Mesenchymal stem cell (in vitro differentiated cells and primary cell): Measurements from ENCODE around the gene PFKM.

ENCODE experiments used
- DNase-seq: peaks from one replicate; pipeline ENCODE4 v3.0.0-alpha.2; 2013
- H2AFZ ChIP-seq: one replicate; pipeline ENCODE4 v1.6.1; 2013; ENCODE audit warnings: low read depth, mild to moderate bottlenecking, control low read depth, inconsistent platforms, low read length, moderate library complexity
- H2AK5ac ChIP-seq: 2 replicates; pipeline ENCODE4 v1.6.1; 2013; ENCODE audit warnings: low read length, moderate library complexity, mild to moderate bottlenecking, inconsistent platforms; ENCODE audit not compliant: severe bottlenecking
- H2BK120ac ChIP-seq: one replicate; pipeline ENCODE4 v1.6.1; 2013; ENCODE audit warnings: low read depth, mild to moderate bottlenecking, inconsistent platforms, low read length, moderate library complexity
- H2BK12ac ChIP-seq, 2 experiments: one replicate each; pipeline ENCODE4 v1.6.1; 2013; ENCODE audit warnings: inconsistent platforms in 2 of 2, low read length in 2 of 2, mild to moderate bottlenecking in 2 of 2, moderate library complexity in 2 of 2, control low read depth in 1 of 2
- H2BK15ac ChIP-seq: one replicate; pipeline ENCODE4 v1.6.1; 2013; ENCODE audit warnings: mild to moderate bottlenecking, low read depth, inconsistent platforms; ENCODE audit not compliant: poor library complexity, severe bottlenecking
- H2BK5ac ChIP-seq: 2 replicates; pipeline ENCODE4 v1.6.1; 2013; ENCODE audit warnings: low read depth, mild to moderate bottlenecking, low read length, control low read depth, inconsistent platforms; ENCODE audit not compliant: poor library complexity, severe bottlenecking
- H3K14ac ChIP-seq, 2 experiments: one replicate each; pipeline ENCODE4 v1.6.1; 2013; ENCODE audit warnings: inconsistent platforms in 2 of 2, low read length in 2 of 2, control low read depth in 1 of 2, mild to moderate bottlenecking in 1 of 2, moderate library complexity in 1 of 2
- H3K18ac ChIP-seq, 2 experiments: one replicate each; pipeline ENCODE4 v1.6.1; 2013; ENCODE audit warnings: inconsistent platforms in 2 of 2, low read length in 2 of 2, control low read depth in 1 of 2, low read depth in 1 of 2, mild to moderate bottlenecking in 1 of 2
- H3K23ac ChIP-seq, 2 experiments: one replicate each; pipeline ENCODE4 v1.6.1; 2013; ENCODE audit warnings: inconsistent platforms in 2 of 2, low read length in 2 of 2, mild to moderate bottlenecking in 2 of 2, moderate library complexity in 2 of 2, control low read depth in 1 of 2
- H3K27ac ChIP-seq: 2 replicates; pipeline ENCODE4 v1.5.1; 2013; ENCODE audit warnings: mild to moderate bottlenecking, moderate library complexity, low read length, control low read depth, inconsistent platforms; ENCODE audit not compliant: poor library complexity, severe bottlenecking
- H3K27me3 ChIP-seq, 2 experiments: 2 replicates each; pipeline versions ENCODE4 v1.6.1 to v1.7.0; 2013; ENCODE audit warnings: low read length in 2 of 2, mild to moderate bottlenecking in 2 of 2, moderate library complexity in 2 of 2, control low read depth in 1 of 2, inconsistent platforms in 1 of 2; ENCODE audit not compliant: control insufficient read depth in 1 of 2, insufficient read depth in 1 of 2
- H3K36me3 ChIP-seq, 2 experiments: 2 replicates each; pipeline versions ENCODE4 v1.6.1 to v1.7.0; 2013; ENCODE audit warnings: low read length in 2 of 2, control low read depth in 1 of 2, inconsistent platforms in 1 of 2, low read depth in 1 of 2, mild to moderate bottlenecking in 1 of 2; ENCODE audit not compliant: insufficient read depth in 2 of 2, control insufficient read depth in 1 of 2
- H3K4ac ChIP-seq, 2 experiments: one replicate each; pipeline ENCODE4 v1.6.1; 2013; ENCODE audit warnings: inconsistent platforms in 2 of 2, low read length in 2 of 2, mild to moderate bottlenecking in 2 of 2, moderate library complexity in 2 of 2, control low read depth in 1 of 2, low read depth in 1 of 2
- H3K4me1 ChIP-seq: 2 replicates; pipeline ENCODE4 v1.6.1; 2013; ENCODE audit warnings: low read depth, low read length, control low read depth; ENCODE audit not compliant: control insufficient read depth, insufficient read depth
- H3K4me2 ChIP-seq: 2 replicates; pipeline ENCODE4 v1.6.1; 2013; ENCODE audit warnings: low read length, mild to moderate bottlenecking, inconsistent platforms; ENCODE audit not compliant: poor library complexity, severe bottlenecking
- H3K4me3 ChIP-seq, 2 experiments: 2 replicates each; pipeline versions ENCODE4 v1.5.1 to v1.7.0; 2013; ENCODE audit warnings: low read length in 2 of 2, mild to moderate bottlenecking in 2 of 2, control low read depth in 1 of 2, low read depth in 1 of 2; ENCODE audit not compliant: insufficient read depth in 1 of 2
- H3K79me1 ChIP-seq: replicated peaks from 2 replicates; pipeline ENCODE4 v1.6.1; 2013; ENCODE audit warnings: mild to moderate bottlenecking, control low read depth, low read length, inconsistent platforms; ENCODE audit not compliant: poor library complexity, severe bottlenecking
- H3K9ac ChIP-seq: 2 replicates; pipeline ENCODE4 v1.7.0; 2013; ENCODE audit warnings: mild to moderate bottlenecking, low read length, moderate library complexity
- H3K9me3 ChIP-seq: 2 replicates; pipeline ENCODE4 v1.7.0; 2013; ENCODE audit warnings: mild to moderate bottlenecking, low read length; ENCODE audit not compliant: control insufficient read depth
- H4K8ac ChIP-seq: one replicate; pipeline ENCODE4 v1.6.1; 2013; ENCODE audit warnings: inconsistent platforms, mild to moderate bottlenecking, low read length, moderate library complexity
- H4K91ac ChIP-seq: one replicate; pipeline ENCODE4 v1.6.1; 2013; ENCODE audit warnings: mild to moderate bottlenecking, low read length, inconsistent platforms
- WGBS: methylation state at CpG from one replicate; pipeline ENCODE4 v1.1.7; 2013; ENCODE audit warnings: mixed read lengths; 5-methylcytosine and 5-hydroxymethylcytosine counted together

The PFKM gene

DNA sequence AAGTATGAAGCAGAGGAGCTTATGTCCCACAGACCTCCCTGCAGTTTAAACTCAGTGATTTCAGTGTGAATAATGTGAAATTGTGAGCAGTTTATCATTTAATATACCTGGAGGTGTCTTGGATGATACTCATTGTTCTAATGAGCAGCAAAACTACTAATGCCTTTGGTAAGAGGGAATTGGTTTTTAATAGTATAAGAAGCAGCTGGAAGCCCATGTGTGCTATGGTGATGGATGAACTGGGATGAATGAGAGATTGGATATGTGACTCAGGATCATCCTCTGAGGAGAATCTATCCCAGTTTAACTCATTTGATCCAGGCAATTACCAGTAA is 57.2 kb downstream of the PFKM start:
- DNase-seq, result no peak
- no peak overlapping the region for H3K27ac ChIP-seq
- H3K79me1 ChIP-seq, result no peaks in the 10 kb centered on the region
- no peak overlapping the region for H3K14ac ChIP-seq
- H2BK12ac ChIP-seq, result no peak overlapping the region
- no peak overlapping the region for H3K4me3 ChIP-seq
- no peak overlapping the region for H2BK120ac ChIP-seq
- no peak overlapping the region for H3K9ac ChIP-seq
- no peak overlapping the region for H3K4ac ChIP-seq
- H3K23ac ChIP-seq, result no peak overlapping the region
- H4K91ac ChIP-seq, result no peak overlapping the region
- peaks cover 46 to 49% of the 10 kb centered on the region in 2 experiments for H3K27me3 ChIP-seq
- no peak overlapping the region for H3K4me2 ChIP-seq
- no peak overlapping the region for H2AK5ac ChIP-seq
- no peak overlapping the region for H2BK15ac ChIP-seq
- no peak overlapping the region for H2AFZ ChIP-seq
- no peak overlapping the region for H3K18ac ChIP-seq
- H3K9me3 ChIP-seq, result no peaks in the 10 kb centered on the region
- no peak overlapping the region for H4K8ac ChIP-seq
- no peaks in the 10 kb centered on the region for H3K4me1 ChIP-seq
- no peak overlapping the region for H2BK5ac ChIP-seq
- no peaks in the 10 kb centered on the region for H3K36me3 ChIP-seq

DNA sequence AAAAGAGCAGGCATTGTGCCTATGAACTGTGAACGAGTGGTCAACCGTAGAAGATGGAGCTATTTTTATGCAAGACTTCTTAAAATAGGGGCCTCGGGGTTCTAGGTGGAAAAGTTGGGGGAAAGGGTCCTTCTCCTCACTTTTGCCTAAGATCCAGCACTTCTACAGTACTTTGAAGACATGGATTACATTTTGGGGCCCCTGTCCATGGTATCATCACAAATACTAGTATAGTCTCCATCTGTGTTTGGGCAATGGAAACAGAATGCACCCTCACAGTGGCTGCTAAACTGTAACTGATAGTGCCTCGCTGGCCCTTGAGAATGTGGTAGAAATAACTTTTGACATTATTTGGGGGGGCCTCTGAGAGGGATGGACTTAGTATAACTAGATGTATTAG is 58.8 kb downstream of the PFKM start:
- Histone ChIP-seq H4K8ac (no peak overlapping the region), H3K27ac (no peak overlapping the region), H3K14ac (no peak overlapping the region), H3K4ac (no peak overlapping the region), H3K36me3 (no peaks in the 10 kb centered on the region), H2AFZ (no peak overlapping the region), H3K4me2 (no peak overlapping the region), H3K23ac (no peak overlapping the region), H2BK12ac (no peak overlapping the region), H3K9me3 (no peaks in the 10 kb centered on the region), H3K18ac (no peak overlapping the region), H2BK15ac (no peak overlapping the region), H3K4me1 (peaks cover under 1% of the 10 kb centered on the region), H3K27me3 (peaks cover 52 to 62% of the 10 kb centered on the region in 2 experiments), H2AK5ac (no peak overlapping the region), H3K79me1 (no peaks in the 10 kb centered on the region), H3K4me3 (no peak overlapping the region), H3K9ac (no peak overlapping the region), H4K91ac (no peak overlapping the region), H2BK5ac (no peak overlapping the region), H2BK120ac (no peak overlapping the region)
- WGBS, result 58% methylated on average over 4 of the region's 4 CpGs
- no peak for DNase-seq

DNA sequence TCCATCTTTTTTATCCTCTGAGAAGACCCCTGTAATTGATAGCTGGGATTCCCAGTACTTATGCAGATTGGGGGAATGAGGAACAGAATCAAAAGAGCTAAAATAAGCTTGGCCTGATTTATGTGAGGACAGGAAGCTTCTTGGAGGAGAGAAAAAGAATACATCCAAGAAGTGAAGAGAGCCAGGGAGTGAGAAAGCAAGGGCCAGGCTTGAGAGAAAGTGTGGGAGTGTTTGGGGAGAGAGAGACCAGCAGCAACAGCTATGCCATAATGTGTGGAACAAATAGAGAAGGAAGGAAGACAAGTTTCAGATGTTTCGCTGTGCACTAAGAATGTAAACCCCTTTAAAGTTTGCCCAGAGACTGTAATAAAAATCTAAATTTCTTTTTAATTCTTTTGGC is 60.3 kb downstream of the PFKM start:
- Histone ChIP-seq H3K4me2 (no peak overlapping the region), H3K23ac (no peak overlapping the region), H4K8ac (no peak overlapping the region), H2AFZ (no peak overlapping the region), H3K4me3 (no peak overlapping the region), H3K4ac (no peak overlapping the region), H3K9me3 (no peaks in the 10 kb centered on the region), H2BK5ac (no peak overlapping the region), H3K18ac (no peak overlapping the region), H3K4me1 (peaks cover 12% of the 10 kb centered on the region), H3K27me3 (peaks cover 62 to 72% of the 10 kb centered on the region in 2 experiments), H3K27ac (no peak overlapping the region), H2BK15ac (no peak overlapping the region), H4K91ac (no peak overlapping the region), H3K14ac (no peak overlapping the region), H2BK120ac (no peak overlapping the region), H3K9ac (no peak overlapping the region), H3K79me1 (no peaks in the 10 kb centered on the region), H3K36me3 (no peaks in the 10 kb centered on the region), H2AK5ac (no peak overlapping the region), H2BK12ac (no peak overlapping the region)
- 100% methylated on average over 1 of the region's 1 CpG for WGBS
- DNase-seq, result no peak

DNA sequence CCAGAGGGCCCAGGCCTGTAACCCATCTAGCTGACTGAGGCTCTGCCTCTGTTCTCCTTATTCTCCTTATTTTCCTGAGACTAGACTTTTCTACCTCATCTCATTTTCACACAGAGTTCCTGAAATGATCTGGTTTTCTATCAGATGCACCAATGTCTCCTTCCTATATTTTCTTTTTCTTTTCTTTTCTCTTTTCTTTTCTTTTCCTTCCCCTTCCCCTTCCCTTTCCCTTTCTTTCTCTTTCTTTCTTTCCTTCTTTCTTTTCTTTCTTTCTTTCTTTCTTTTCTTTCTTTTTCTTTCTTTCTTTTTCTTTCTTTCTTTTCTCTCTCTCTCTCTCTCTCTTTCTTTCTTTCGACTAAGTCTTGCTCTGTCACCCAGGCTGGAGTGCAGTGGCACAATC is 61.3 kb downstream of the PFKM start:
- H3K79me1 ChIP-seq, result no peaks in the 10 kb centered on the region
- WGBS, result 85% methylated on average over 1 of the region's 1 CpG

More for the DNA sequence above, 61.3 kb downstream of the PFKM start:
- H2BK120ac ChIP-seq, result no peak overlapping the region
- H4K8ac ChIP-seq, result no peak overlapping the region
- no peak overlapping the region for H3K18ac ChIP-seq
- no peak overlapping the region for H3K14ac ChIP-seq
- H3K4me2 ChIP-seq, result no peak overlapping the region
- H3K9ac ChIP-seq, result no peak overlapping the region
- H3K27me3 ChIP-seq, result peaks cover 71 to 81% of the 10 kb centered on the region in 2 experiments
- H2BK15ac ChIP-seq, result no peak overlapping the region
- H2AK5ac ChIP-seq, result no peak overlapping the region
- H3K23ac ChIP-seq, result no peak overlapping the region
- no peak overlapping the region for H3K4me3 ChIP-seq
- no peak overlapping the region for H2BK12ac ChIP-seq
- H3K27ac ChIP-seq, result no peak overlapping the region
- H2AFZ ChIP-seq, result no peak overlapping the region
- peaks cover 12% of the 10 kb centered on the region for H3K4me1 ChIP-seq
- H4K91ac ChIP-seq, result no peak overlapping the region
- DNase-seq, result no peak
- no peaks in the 10 kb centered on the region for H3K9me3 ChIP-seq
- H2BK5ac ChIP-seq, result no peak overlapping the region
- H3K36me3 ChIP-seq, result no peaks in the 10 kb centered on the region
- no peak overlapping the region for H3K4ac ChIP-seq
